T follicular helper cell (primary cell): Measurements from ENCODE around the gene SYTL2.
"Not testable (repeated sequence)": the region's sequence is repeated elsewhere in the genome, so short reads cannot be mapped to it uniquely, and the experiment has no call there.

Experiments used
- DNase-seq: peaks from one replicate; pipeline ENCODE4 v3.0.0-alpha.2; 2020; ENCODE audit warnings: low read depth

The SYTL2 gene

DNA sequence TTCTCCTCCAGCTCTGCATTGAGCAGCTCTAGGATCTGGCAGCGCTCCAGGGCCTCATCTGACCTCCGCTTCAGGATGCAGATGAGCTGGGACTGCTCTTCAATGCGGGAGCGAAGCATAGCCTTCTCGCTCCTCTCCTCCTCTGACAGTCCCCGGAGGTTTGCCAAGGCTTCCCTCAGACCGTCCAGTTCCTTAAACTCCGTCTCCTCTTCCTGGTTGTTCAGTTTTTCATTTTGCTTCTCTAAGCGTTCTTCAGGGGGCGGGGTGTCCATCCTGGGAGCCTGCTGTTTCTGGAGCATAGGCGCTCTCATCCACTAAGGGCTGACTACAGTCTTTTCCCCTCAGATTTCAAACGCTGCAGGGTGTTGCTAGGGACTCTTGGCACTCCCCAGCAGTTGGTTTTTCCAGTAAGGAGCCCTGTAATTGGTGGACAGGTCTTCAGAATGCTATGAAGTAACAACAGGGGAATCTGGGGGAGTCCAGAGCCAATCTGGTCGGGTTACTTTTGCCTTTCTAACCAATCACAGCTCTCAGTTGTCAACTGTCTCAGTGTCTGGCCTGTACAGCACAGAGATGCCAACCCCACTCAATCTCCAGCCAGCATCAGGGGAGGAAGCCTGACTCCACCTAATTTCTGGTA lies 125.0 kb downstream of the SYTL2 start, which contains the start of gene CCDC89:
Gene CCDC89, minus strand, starts transcription at position 376 of the 640 bp plus-strand sequence. Its CDS starts 65 bp downstream, at position 311.
- DNase-seq = no peak

DNA sequence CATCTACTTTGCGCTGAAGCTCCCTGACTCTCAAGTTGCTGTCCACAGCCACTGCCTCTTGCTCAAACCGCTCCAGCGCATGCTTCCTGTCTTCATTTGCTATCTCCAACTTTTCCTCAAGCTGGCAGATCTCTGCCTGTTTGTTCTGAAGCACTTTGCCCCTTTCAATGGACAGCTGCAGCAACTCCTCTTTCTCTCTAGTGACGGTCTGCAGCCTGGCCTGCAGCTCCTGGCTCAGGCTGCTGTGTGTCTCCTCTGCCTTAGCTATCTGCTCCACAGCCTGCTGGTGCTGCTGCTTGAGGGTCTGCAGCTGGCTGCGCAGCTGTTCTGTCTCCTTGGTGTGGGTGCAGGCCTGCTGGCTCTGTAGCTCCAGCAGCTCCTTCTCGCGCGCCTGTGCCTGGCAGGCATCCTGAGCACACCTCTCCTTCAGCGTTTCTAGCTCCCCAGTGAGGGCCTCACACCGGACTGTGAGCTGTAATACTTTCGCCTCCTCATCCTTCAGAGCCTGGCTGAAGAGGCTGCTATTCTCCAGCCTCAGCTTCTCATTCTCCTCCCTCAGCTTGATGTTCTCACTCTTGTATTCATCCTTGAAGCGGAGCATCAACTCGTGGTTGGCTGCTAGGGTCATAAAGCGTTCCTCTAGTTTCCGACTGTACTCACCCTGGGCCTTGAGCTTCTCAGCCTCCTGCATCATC lies 125.7 kb downstream of the SYTL2 start:
- no peak for DNase-seq

DNA sequence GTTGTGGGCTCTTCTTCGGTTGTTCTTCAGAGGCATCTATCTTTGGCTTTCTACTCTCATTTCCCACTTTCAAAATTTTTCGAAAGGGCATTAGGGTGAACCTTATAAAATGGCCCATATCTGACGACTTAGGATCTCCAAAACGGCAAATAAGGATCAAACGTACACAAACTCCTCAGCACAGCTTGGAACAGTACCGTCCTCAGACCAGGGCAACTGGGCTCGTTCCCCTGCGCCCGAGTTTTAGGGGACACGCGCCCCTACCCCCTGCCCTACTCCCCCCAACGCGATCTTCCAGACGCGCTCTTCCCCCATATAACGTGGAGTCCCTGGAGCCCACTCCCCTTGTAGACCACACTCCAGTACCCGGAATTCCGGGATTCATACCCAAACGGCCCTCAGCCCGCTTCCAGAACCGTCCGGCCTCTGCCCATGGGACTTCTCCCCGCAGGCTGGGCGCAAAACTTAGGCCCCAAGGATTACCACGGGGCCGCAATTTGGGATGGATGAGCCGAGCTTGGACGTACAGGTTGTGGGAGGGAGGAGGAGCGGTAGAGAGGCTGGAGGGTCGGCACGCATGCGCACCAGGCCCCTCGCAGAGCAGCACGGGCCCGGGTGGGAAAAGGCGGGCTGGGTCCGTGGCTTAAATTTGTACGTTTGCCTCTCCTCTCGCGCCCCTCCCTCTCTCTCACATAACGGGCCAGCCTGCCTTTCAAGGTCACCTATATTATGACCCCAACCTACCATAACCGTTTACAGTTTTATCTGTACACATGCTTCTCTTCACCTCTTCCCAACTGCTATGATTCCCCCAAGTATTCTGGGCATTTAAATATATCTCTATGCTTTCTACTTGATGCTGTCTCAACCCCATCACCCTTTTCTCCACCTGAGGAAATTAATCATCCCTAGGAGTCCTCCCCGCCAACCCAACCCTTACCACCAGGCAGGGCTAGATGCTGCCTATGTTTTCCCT lies 128.3 kb downstream of the SYTL2 start:
- peak; percentile 19 for DNase-seq

DNA sequence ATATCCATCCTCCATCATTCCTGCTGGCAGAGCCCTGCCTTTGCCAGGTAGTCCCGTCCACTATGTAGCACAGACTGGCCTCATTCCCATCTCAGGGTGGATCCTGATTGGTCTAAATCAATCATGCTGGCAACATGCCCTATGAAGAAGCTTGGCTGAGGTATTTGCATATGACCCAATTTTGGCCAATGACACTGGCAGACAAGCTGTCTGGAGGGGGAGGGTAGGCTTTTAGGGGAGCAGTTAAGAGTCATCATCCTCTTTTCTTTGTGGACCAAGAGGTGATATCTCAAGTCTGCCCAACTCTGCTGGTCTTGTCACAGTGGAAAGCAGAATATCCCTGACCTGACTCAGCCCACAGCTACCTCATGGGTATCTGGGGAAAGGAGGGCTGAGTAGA lies 130.0 kb downstream of the SYTL2 start:
- DNase-seq = no peak

DNA sequence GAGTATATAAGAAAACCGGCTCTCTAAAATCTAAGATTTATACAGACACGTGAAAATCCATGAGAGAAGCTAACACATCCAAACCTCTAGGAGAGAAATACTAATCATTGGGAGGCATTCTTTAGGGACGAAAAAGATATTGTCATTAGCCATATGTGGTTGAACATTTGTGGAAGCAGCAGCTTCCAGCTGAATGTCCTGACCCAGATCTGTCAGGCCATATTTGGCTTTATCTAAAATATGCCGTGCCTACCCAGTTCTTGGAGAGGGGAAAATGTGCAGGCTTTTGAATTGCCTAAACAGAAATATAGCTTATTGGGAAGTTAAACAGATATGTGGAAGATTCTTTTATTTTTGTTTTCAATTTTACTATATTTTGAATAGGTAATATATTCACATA lies 131.4 kb downstream of the SYTL2 start:
- no peak for DNase-seq

DNA sequence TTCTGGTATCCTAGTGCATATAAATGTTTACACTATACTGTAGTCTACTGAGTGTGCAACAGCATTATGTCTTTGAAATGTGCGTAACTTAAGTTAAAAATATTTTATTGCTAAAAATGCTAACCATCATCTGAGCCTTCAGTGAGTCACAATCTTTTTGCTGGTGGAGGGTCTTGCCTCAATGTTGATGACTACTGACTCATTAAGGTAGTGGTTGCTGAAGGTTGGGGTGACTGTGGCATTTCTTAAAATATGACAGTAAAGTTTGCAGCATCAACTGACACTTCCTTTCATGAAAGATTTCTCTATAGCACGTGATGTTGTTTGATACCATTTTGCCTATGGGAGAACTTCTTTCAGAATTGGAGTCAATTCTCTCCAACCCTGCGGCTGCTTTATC lies 137.5 kb downstream of the SYTL2 start:
- no peak for DNase-seq

DNA sequence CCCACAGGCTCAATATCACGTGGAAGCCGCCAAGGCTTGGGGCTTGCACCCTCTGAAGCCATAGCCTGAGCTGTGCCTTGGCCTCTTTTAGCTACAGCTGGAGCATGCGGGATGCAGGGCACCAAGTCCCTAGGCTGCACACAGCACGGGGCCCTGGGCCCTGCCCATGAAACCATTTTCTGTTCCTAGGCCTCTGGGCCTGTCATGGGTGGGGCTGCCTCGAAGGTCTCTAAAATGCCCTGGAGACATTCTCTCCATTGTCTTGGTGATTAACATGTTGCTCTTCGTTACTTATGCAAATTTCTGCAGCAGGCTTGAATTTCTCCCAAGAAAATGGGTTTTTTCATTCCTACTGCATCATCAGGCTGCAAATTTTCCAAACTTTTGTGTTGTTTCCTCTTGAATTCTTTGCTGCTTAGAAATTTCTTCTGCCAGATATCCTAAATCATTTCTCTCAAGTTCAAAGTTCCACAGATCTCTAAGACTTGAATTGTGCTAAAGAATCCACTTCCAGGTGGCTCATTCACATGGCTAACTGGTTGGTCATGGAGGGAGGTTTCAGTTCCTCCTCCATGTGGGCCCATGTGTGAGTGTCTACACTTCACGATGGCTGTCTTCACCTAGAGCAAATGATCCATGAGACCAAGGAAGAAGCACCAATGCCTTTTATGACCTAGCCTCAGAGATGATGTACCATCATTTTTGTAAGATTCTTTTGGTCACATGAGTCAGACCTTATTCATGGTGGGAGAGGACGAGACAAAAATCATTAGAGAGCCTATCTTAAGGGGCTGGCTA lies 138.6 kb downstream of the SYTL2 start:
- no peak for DNase-seq

DNA sequence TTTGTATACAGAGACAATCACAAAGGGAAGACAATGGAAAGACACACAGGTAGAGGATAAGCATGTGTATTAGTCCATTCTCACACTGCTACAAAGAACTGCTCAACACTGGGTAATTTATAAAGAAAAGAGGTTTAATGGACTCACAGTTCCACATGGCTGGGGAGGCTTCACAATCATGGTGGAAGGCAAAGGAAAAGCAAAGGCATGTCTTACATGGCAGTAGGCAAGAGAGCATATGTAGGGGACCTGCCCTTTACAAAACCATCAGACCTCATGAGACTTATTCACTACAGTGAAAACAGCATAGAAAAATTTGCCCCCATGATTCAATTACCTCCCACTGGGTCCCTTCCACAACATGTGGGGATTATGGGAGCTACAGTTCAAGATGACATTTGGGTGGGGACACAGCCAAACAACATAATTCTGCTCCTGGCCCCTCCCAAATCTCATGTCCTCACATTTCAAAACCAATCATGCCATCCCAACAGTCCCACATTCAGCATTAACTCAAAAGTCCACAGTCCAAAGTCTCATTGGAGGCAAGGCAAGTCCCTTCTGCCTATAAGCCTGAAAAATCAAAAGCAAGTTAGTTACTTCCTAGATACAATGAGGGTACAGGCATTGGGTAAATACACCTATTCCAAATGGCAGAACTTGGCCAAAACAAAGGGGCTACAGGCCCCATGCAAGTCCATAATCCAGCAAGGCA lies 139.8 kb downstream of the SYTL2 start:
- DNase-seq = not testable (repeated sequence)

DNA sequence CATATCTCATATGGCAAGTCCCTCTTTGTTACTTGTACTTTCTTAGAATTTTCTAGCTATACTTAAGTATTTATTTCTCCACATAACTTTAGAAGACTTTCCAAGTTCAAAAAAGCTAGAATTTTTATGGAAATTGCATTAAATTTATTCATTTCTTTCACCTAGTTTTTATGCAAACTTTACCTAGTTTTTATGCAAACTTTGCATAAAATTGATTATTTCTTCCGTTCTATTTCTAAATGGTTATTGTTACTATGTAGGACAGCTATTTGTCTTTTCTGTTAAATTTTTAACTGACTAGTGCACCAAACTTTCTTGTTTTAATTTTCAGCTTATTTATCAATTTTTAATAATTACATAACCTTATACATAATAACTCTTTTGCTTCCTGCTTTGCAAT lies 142.8 kb downstream of the SYTL2 start:
- DNase-seq = no peak

DNA sequence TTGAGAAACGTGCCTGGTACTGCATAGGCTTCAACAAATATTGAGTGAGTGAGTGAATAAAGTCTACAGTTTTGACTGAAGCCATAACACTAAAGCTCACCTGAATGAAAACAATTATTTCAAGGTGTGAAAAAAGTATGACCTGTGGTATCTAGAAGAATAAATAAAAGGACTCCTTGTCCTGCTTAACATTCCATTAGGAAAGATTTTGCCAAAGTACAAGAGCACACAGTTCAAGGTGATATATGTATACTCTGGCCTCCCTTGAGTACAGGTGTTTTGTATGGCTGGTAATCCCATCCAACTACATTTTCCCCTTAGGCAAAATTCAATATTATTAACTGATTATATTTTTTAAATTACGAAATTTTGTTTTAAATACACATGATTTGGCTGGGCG lies 144.3 kb downstream of the SYTL2 start:
- DNase-seq = no peak

DNA sequence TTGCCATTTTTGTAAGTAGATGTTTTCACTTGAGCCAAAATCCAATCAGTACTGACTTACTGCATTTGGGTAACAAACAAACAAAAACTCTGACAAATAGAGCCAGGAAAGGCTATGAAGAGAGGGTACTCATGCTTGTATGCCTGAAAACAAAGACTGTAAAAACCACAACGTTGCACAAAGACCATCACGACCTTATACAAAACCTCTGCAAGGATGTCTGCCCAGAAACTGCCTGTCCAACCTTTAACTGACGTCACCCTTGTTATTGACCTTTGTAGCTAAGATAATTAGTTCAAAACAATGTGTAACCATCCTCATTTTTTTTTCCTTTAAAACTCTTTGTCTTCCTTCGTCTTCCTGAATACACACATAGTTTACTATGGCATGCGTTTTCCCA lies 145.2 kb downstream of the SYTL2 start:
- DNase-seq = no peak

DNA sequence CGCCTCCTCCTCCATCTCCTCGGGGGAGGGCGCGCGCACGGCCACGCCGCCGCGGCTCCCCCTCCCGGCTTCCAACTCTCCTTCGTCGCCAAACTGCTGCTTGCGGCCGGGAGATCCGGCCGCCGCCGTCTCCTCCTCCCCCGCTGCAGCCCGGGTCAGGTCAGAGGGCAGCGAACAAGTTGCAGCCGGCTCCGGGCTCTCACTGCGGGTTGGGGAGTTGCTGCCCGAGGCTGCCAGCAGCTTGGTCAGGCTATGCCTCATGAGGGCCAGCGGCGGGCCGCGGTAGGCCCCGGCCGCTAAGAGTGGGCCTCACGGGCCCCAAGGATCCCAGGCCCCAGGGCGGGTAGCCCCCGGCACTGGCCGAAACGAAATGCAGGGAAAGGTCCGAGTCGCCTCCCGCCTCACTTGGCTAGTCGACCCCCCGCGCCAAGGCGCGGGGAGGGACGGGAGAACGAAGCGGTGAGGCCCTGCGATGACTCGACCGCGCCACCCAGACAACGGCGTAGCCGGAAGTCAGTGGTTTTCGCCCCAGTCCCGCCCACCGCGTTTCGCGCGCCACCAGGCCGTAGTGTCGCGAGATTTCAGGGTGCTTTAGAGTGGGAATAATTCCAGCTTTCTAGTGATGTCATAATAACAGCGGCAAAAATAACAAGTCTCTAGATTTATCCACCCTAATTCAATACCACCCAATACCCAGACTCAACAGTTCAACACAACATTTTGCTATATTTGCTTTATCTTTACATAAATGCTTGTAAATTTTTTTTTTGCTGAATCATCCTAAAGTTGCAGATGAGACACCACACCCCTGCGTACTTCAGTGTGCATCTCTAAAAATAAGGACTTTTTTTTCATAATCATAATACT lies 146.1 kb downstream of the SYTL2 start, which contains the start of gene CREBZF:
Gene CREBZF, minus strand, starts transcription at position 515 of the 867 bp plus-strand sequence. Its CDS starts 254 bp downstream, at position 261.
- peak; percentile 85 for DNase-seq

DNA sequence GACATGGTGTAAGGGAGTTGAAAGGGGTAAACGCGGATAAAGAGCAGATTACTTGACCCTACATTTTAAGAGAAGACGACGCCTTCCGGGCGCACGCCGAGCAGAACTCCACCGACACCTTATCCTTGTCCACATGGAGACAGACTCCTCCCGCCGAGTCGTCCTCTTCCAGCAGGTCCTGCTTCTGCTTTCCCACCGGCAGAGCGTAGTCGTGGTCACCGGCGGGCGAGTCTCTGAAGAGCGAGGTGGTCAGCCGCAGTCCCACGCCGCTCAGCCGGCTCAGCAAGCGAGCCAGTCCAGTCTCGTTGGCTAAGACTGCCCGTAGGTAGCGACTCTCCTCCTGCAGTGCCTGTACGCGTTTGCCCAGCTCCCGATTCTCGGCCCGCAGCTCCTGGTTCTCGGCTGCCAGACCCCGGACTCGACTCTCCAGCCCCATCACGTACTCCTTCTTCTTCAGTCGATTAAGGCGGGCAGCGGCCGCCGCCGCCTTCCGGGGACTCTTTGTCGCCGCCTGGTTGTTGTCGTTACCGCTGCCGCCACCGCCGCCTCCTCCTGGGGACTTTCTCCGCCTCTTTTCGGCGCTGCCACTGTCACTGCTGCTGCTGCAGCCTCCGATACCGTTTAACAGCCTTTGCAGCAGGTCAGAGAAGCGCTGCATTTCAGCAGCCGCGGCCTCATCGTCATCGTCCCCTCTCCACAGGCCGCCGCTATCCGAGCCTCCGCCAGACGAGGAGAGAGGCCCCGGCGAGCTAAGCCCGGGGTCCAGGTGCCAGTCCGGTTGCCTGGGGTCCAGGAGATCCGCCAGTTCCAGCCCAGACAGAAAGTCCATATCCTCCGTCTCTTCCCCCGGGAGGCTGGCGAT lies 147.0 kb downstream of the SYTL2 start:
- peak; percentile 88 for DNase-seq

DNA sequence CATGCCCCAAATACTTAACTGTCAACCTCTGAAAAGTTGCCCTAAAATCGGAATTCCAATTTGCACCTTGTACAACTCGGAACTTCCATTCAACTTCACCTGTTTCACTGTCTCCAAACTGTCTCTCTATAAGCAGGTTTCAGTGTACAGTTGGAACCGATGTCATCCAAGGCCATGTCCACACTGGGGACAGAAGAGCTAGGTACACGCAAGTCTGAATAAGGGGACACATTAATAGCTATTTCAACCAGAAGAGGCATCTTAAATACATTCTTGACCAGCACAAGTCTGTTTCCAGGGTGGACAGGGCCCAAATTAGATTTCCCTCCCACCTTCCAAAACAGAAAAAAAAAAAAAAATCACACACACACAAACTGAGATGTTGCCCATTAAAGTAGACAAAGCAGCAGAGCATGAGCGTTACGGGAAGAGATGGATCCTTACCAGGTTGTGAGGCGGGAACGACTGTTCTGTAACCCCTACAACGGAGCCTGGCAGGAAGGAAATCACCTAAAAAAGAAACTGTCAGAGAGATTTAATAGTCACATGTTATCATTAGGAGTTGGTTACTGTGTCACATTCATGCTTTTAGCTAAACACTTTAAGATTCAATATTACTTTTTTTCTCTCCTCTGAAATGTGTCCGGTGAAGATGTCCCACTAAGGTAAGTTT lies 147.7 kb downstream of the SYTL2 start:
- DNase-seq = no peak

DNA sequence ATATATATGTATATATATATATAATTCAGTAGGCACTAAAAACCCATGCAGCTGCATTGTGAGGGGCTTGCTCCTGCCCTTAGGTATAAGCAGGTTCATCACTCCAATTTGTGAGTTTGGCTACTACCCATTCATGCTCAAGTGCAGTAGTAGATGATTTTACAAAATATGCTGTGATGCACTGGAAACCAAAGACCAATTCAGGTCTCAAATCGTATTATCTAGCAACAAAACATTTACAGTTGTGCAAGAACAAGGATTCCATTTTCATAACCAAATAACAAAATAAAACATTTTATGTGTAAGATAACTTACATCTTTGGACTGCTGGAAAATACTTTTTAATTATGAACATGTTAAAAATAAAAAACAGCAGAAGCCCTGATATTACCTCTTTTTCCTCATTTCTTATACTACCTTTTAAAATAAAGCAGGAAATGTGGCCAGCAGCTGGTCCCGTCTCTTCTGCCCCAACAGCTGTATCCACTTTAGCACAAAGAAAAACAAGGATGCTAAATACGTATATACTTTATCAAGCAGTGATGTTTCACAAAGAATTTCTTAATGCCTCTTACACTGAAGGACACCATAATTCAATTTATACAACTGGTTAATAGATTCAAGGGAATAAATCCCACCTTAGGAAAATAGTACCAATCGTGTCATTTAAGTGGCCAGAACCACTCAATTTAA lies 148.8 kb downstream of the SYTL2 start:
- DNase-seq = no peak

DNA sequence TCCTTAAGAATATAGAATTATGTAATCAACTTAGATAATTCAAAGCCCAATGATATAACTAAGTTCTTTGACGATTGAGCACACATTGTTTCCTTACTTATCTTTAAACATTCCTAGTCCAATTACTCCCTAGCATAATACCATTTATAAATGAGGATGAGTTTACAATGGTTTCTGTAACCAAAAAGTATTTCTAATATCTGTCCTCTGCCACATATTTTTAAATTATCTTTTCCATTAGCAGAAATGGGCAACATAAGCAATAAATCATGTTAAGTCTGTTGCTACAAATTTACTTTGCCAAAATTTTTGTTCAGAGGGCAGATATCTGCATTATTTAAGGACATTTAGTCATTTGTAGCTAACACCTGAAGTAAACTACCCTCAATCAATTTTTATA lies 152.8 kb downstream of the SYTL2 start:
- no peak for DNase-seq

DNA sequence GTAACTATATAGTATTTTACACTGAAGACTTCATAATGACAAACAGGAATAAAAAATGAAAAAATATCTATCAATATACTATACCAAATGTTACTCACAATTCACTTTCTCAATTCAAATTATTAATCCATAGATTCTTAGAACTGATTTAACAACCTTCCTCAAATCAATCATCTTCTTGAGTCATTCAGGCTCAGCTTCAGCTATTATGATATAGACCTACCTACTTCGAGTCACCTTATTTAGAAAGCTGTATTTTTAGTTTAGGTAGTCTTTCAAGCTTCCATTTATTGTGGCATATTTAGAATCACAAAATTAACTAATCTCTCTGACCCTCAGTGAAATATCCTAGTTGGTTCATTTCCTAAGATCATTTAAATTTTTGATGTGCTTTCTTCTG lies 154.2 kb downstream of the SYTL2 start:
- DNase-seq = no peak

DNA sequence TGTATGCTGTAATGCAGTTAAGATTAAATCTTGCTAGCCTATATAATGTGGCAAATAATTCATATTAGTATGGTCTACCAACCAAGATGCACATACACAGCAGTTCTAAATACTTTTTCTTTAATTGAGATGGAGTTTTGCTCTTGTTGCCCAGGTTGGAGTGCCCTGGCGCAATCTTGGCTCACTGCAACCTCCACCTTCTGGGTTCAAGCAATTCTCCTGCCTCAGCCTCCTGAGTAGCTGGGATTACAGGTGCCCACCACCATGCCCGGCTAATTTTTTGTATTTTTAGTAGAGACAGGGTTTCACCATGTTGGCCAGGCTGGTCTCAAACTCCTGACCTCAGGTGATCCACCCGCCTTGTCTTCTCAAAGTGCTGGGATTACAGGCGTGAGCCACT lies 156.6 kb downstream of the SYTL2 start:
- DNase-seq = not testable (repeated sequence)
